Aorta (tissue), 5 donors: ENCODE data around the gene STRN4. TPM values are rescaled to one million over a fixed set of nuclear protein-coding genes. Genes with fewer than 3 reads are reported as not detected.
"Not testable (repeated sequence)": the region's sequence is repeated elsewhere in the genome, so short reads cannot be mapped to it uniquely, and the experiment has no call there.

Source experiments
- ATAC-seq: fragments of 200-7000 bp; cut with Tn5 transposase; one replicate; pipeline ENCODE4 v1.9.1; 2022; ENCODE audit warnings: moderate library complexity; ENCODE audit not compliant: low FRiP score
- DNase-seq, 2 donors: peaks; one replicate each; pipeline ENCODE4 v3.0.0-alpha.2; 2020
- H3K27ac ChIP-seq, 2 donors: one replicate each; pipeline ENCODE4 v1.5.1; 2013; ENCODE audit warnings: low read length in 2 of 2, mild to moderate bottlenecking in 2 of 2, moderate library complexity in 2 of 2, control low read depth in 1 of 2, inconsistent platforms in 1 of 2, low read depth in 1 of 2
- H3K27me3 ChIP-seq, 2 donors: one replicate each; pipeline ENCODE4 v1.6.1; 2013; ENCODE audit warnings: control low read depth in 1 of 2, low read length in 1 of 2, mild to moderate bottlenecking in 1 of 2, moderate library complexity in 1 of 2; ENCODE audit not compliant: insufficient read depth in 2 of 2, control insufficient read depth in 1 of 2
- H3K36me3 ChIP-seq, 2 donors: one replicate each; pipeline ENCODE4 v1.6.1; 2013; ENCODE audit warnings: control low read depth in 1 of 2, low read length in 1 of 2, mild to moderate bottlenecking in 1 of 2; ENCODE audit not compliant: insufficient read depth in 2 of 2, control insufficient read depth in 1 of 2
- H3K4me1 ChIP-seq, 2 donors: one replicate each; pipeline ENCODE4 v1.6.1; 2013; ENCODE audit warnings: low read length in 2 of 2, control low read depth in 1 of 2, mild to moderate bottlenecking in 1 of 2, moderate library complexity in 1 of 2; ENCODE audit not compliant: insufficient read depth in 2 of 2, control insufficient read depth in 1 of 2
- H3K4me3 ChIP-seq, 2 donors: one replicate each; pipeline ENCODE4 v1.5.1; 2013; ENCODE audit warnings: low read length in 2 of 2, control low read depth in 1 of 2, mild to moderate bottlenecking in 1 of 2
- H3K9me3 ChIP-seq: one replicate; pipeline ENCODE4 v1.6.1; 2013; ENCODE audit warnings: mild to moderate bottlenecking, low read length; ENCODE audit not compliant: control insufficient read depth
- WGBS, 2 donors: extraction: QIAGEN DNeasy Blood & Tissue Kit; methylation state at CpG; one replicate each; pipeline ENCODE4 v1.1.7; 2013; 5-methylcytosine and 5-hydroxymethylcytosine counted together
- intact Hi-C, 2 donors: fragments of 100-400 bp; cut with DNase I; formaldehyde crosslinking; loops; one replicate each; pipeline versions ENCODE4 v1.14.2 to v1.15.0; 2022
- polyA plus RNA-seq, 2 donors: library from polyadenylated mRNA; stranded (reverse); fragments of 200-250 nt; gene quantifications; one replicate each; pipeline ENCODE4 v1.2.3, GENCODE V29; 2013
- total RNA-seq, 2 donors: library from RNA; stranded (reverse); fragmentation: NEBNext Ultra II Directional; extraction: Animal tissue kit (Norgen Biotek cat#: 25700); gene quantifications; one replicate each; pipeline ENCODE4 v1.2.1, GENCODE V29; 2021
- donor health status: healthy with polysubstance abuse.
- donor health status: Bipolar disorder and iron deficiency.
- donor health status: DM: no; HTN: no; CAD: no.
- donor health status: DM: no; HTN: no; CAD: no.
- donor health status: DM: yes; HTN: yes; CAD: no.

Gene STRN4
- total and polyA plus RNA-seq, 4 donors = 26.8 to 69.8 (median 54.5) TPM

- Histone ChIP-seq H3K36me3 (peaks cover 2 to 7% of the 10 kb centered on the region in 2 donors), H3K4me3 (no peak overlapping the region)
These were observed 31.0 kb upstream of the STRN4 start for GRCh38 chr19:46776927-46777911.

GRCh38 chr19:46775642-46776258 lies 29.5 kb upstream of the STRN4 start:
- Histone ChIP-seq H3K4me1 (no peaks in the 10 kb centered on the region), H3K9me3 (no peaks in the 10 kb centered on the region), H3K27ac (no peak overlapping the region), H3K36me3 (peaks cover 2 to 7% of the 10 kb centered on the region in 2 donors), H3K27me3 (no peaks in the 10 kb centered on the region), H3K4me3 (no peak overlapping the region)
- 96% methylated on average over 11 of the region's 11 CpGs for WGBS, 2 donors
- DNase-seq = no peak
- no peak for ATAC-seq
- intact Hi-C loops = loop anchor here in 1 of 2 donors (5.0 kb wide), 1 partner anchor 47 kb away; no protein-coding TSS in a partner anchor

More at GRCh38 chr19:46776927-46777911, 31.0 kb upstream of the STRN4 start:
- no peak for DNase-seq
- 94 to 95% methylated on average over 32 to 33 of the region's 33 CpGs for WGBS, 2 donors
- Histone ChIP-seq H3K9me3 (no peaks in the 10 kb centered on the region), H3K27me3 (no peaks in the 10 kb centered on the region), H3K27ac (no peak overlapping the region), H3K4me1 (no peaks in the 10 kb centered on the region)
- intact Hi-C loops = loop anchor here in 1 of 2 donors (5.0 kb wide), 1 partner anchor 45 kb away; no protein-coding TSS in a partner anchor
- ATAC-seq = no peak

- ATAC-seq (no peak), DNase-seq (no peak)
- H3K4me1 ChIP-seq = no peaks in the 10 kb centered on the region
- no peak overlapping the region for H3K4me3 ChIP-seq
- no peaks in the 10 kb centered on the region for H3K27me3 ChIP-seq
- H3K36me3 ChIP-seq = peaks cover 2 to 4% of the 10 kb centered on the region in 2 donors
- no peaks in the 10 kb centered on the region for H3K9me3 ChIP-seq
- intact Hi-C loops = no loop called here
- 78 to 81% methylated on average over 7 of the region's 7 CpGs for WGBS, 2 donors
- no peak overlapping the region for H3K27ac ChIP-seq
These were observed 26.8 kb upstream of the STRN4 start for GRCh38 chr19:46773018-46773399.

- H3K4me1 ChIP-seq = no peaks in the 10 kb centered on the region
- intact Hi-C loops = no loop called here
- H3K9me3 ChIP-seq = no peaks in the 10 kb centered on the region
- WGBS, 2 donors = 82 to 87% methylated on average over 11 to 12 of the region's 12 CpGs
- DNase-seq = no peak
- no peak for ATAC-seq
- H3K27me3 ChIP-seq = no peaks in the 10 kb centered on the region
- H3K36me3 ChIP-seq = peaks cover 2 to 4% of the 10 kb centered on the region in 2 donors
- H3K4me3 ChIP-seq = no peak overlapping the region
- H3K27ac ChIP-seq = no peak overlapping the region
These were observed 26.1 kb upstream of the STRN4 start for GRCh38 chr19:46772170-46773017.

- WGBS, 2 donors = 0 to 9% methylated on average over 4 of the region's 4 CpGs
- H3K27me3 ChIP-seq, H3K36me3 ChIP-seq, intact Hi-C loops, H3K4me3 ChIP-seq, DNase-seq, H3K9me3 ChIP-seq, ATAC-seq, H3K4me1 ChIP-seq, H3K27ac ChIP-seq: not testable (repeated sequence)
These were observed 22.5 kb upstream of the STRN4 start for GRCh38 chr19:46768746-46769145.

GRCh38 chr19:46766569-46767317 lies 20.5 kb upstream of the STRN4 start:
- no peaks in the 10 kb centered on the region for H3K36me3 ChIP-seq
- no peaks in the 10 kb centered on the region for H3K27me3 ChIP-seq
- intact Hi-C loops = no loop called here
- WGBS, 2 donors = 59 to 61% methylated on average over 18 of the region's 18 CpGs
- ATAC-seq (no peak), DNase-seq (peak in 1 of 2 donors; percentile 84)
- H3K4me3 ChIP-seq = no peak overlapping the region
- no peaks in the 10 kb centered on the region for H3K4me1 ChIP-seq
- H3K27ac ChIP-seq = no peak overlapping the region
- no peaks in the 10 kb centered on the region for H3K9me3 ChIP-seq

- intact Hi-C loops = no loop called here
- Histone ChIP-seq H3K36me3 (no peaks in the 10 kb centered on the region), H3K4me1 (no peaks in the 10 kb centered on the region), H3K4me3 (no peak overlapping the region), H3K27me3 (no peaks in the 10 kb centered on the region), H3K9me3 (no peaks in the 10 kb centered on the region), H3K27ac (no peak overlapping the region)
- DNase-seq (no peak), ATAC-seq (no peak)
- WGBS, 2 donors = 81 to 91% methylated on average over 11 of the region's 11 CpGs
These were observed 18.6 kb upstream of the STRN4 start for GRCh38 chr19:46764817-46765291.
